Measurements from ENCODE around the gene SLC22A7.
"Not testable (repeated sequence)": the region's sequence is repeated elsewhere in the genome, so short reads cannot be mapped to it uniquely, and the experiment has no call there.

The SLC22A7 gene

GRCh38 chr6:43299338-43300293 lies 1.6 kb downstream of the SLC22A7 start:
- DNase-seq: no peak

GRCh38 chr6:43301081-43301870 lies 3.2 kb downstream of the SLC22A7 start:
- no peak for DNase-seq

- no peak for DNase-seq
These were observed 4.1 kb downstream of the SLC22A7 start for GRCh38 chr6:43302126-43302525.

- DNase-seq: not testable (repeated sequence)
These were observed 4.9 kb downstream of the SLC22A7 start for GRCh38 chr6:43303006-43303405.

- no peak for DNase-seq
These were observed 5.8 kb downstream of the SLC22A7 start for GRCh38 chr6:43303751-43304331.

GRCh38 chr6:43304361-43304760 lies 6.3 kb downstream of the SLC22A7 start:
- no peak for DNase-seq

GRCh38 chr6:43304882-43305281 lies 6.8 kb downstream of the SLC22A7 start:
- no peak for DNase-seq

GRCh38 chr6:43306086-43306485 lies 8.0 kb downstream of the SLC22A7 start:
- DNase-seq: no peak

- DNase-seq: no peak
These were observed 9.5 kb downstream of the SLC22A7 start for GRCh38 chr6:43307451-43308100.

GRCh38 chr6:43308101-43308989 lies 10.3 kb downstream of the SLC22A7 start, which contains the start of gene CRIP3:
Gene CRIP3, minus strand, starts transcription at chr6:43308826. Its CDS starts 34 bp downstream, at chr6:43308792.
- peak in 8 of 56 donors; percentile 3 to 31 (median 12) for DNase-seq

GRCh38 chr6:43308990-43309477 lies 11.0 kb downstream of the SLC22A7 start:
- DNase-seq: no peak

- no peak for DNase-seq
These were observed 12.1 kb downstream of the SLC22A7 start for GRCh38 chr6:43310134-43310533.

- no peak for DNase-seq
These were observed 12.6 kb downstream of the SLC22A7 start for GRCh38 chr6:43310624-43311023.

- no peak for DNase-seq
These were observed 13.6 kb downstream of the SLC22A7 start for GRCh38 chr6:43311666-43312065.

GRCh38 chr6:43313813-43314212 lies 15.8 kb downstream of the SLC22A7 start:
- no peak for DNase-seq

- no peak for DNase-seq
These were observed 20.0 kb downstream of the SLC22A7 start for GRCh38 chr6:43318011-43318410.

GRCh38 chr6:43325876-43326275 lies 27.8 kb downstream of the SLC22A7 start:
- no peak for DNase-seq

- no peak for DNase-seq
These were observed 30.5 kb downstream of the SLC22A7 start for GRCh38 chr6:43328528-43328927.

- DNase-seq: no peak
These were observed 33.4 kb downstream of the SLC22A7 start for GRCh38 chr6:43331470-43331869.

GRCh38 chr6:43331891-43332290 lies 33.8 kb downstream of the SLC22A7 start:
- DNase-seq: no peak
